Measurements from ENCODE around the gene MUC15. TPM values are rescaled to one million over a fixed set of nuclear protein-coding genes. Genes with fewer than 3 reads are reported as not detected.
"Not testable (repeated sequence)": the region's sequence is repeated elsewhere in the genome, so short reads cannot be mapped to it uniquely, and the experiment has no call there.

Gene MUC15
- total RNA-seq: not detected in 2 replicates

- no peak for DNase-seq (ENCODE audit: low read depth in 2 of 2)
Observed at GRCh38 chr11:26571861-26572654, at the start of gene MUC15. Gene MUC15, minus strand, starts transcription at chr11:26572263. Its CDS starts 5,169 bp downstream, at chr11:26567094.

- no peak for DNase-seq (ENCODE audit: low read depth in 2 of 2)
Observed at GRCh38 chr11:26621132-26621531, 49.1 kb upstream of the MUC15 start.

- no peak for DNase-seq (ENCODE audit: low read depth in 2 of 2)
Observed at GRCh38 chr11:26620282-26621045, 48.4 kb upstream of the MUC15 start.

- no peak for DNase-seq (ENCODE audit: low read depth in 2 of 2)
Observed at GRCh38 chr11:26618441-26618840, 46.4 kb upstream of the MUC15 start.

- DNase-seq (ENCODE audit: low read depth in 2 of 2): no peak
Observed at GRCh38 chr11:26613759-26614158, 41.7 kb upstream of the MUC15 start.

GRCh38 chr11:26608507-26609146 lies 36.6 kb upstream of the MUC15 start:
- no peak for DNase-seq (ENCODE audit: low read depth in 2 of 2)

- DNase-seq (ENCODE audit: low read depth in 2 of 2): no peak
Observed at GRCh38 chr11:26607725-26608506, 35.9 kb upstream of the MUC15 start.

- DNase-seq (ENCODE audit: low read depth in 2 of 2): no peak
Observed at GRCh38 chr11:26599876-26600434, 27.9 kb upstream of the MUC15 start.

- no peak for DNase-seq (ENCODE audit: low read depth in 2 of 2)
Observed at GRCh38 chr11:26599425-26599824, 27.4 kb upstream of the MUC15 start.

GRCh38 chr11:26597899-26598298 lies 25.8 kb upstream of the MUC15 start:
- no peak for DNase-seq (ENCODE audit: low read depth in 2 of 2)

GRCh38 chr11:26597049-26597689 lies 25.1 kb upstream of the MUC15 start:
- DNase-seq (ENCODE audit: low read depth in 2 of 2): not testable (repeated sequence)

GRCh38 chr11:26595207-26595865 lies 23.3 kb upstream of the MUC15 start:
- not testable (repeated sequence) for DNase-seq (ENCODE audit: low read depth in 2 of 2)

- DNase-seq (ENCODE audit: low read depth in 2 of 2): no peak
Observed at GRCh38 chr11:26593691-26594090, 21.6 kb upstream of the MUC15 start.

GRCh38 chr11:26587073-26587472 lies 15.0 kb upstream of the MUC15 start:
- no peak for DNase-seq (ENCODE audit: low read depth in 2 of 2)

- DNase-seq (ENCODE audit: low read depth in 2 of 2): no peak
Observed at GRCh38 chr11:26584818-26585217, 12.8 kb upstream of the MUC15 start.

GRCh38 chr11:26583550-26583949 lies 11.5 kb upstream of the MUC15 start:
- no peak for DNase-seq (ENCODE audit: low read depth in 2 of 2)

- no peak for DNase-seq (ENCODE audit: low read depth in 2 of 2)
Observed at GRCh38 chr11:26580929-26581328, 8.9 kb upstream of the MUC15 start.

GRCh38 chr11:26579683-26580082 lies 7.6 kb upstream of the MUC15 start:
- DNase-seq (ENCODE audit: low read depth in 2 of 2): no peak

- no peak for DNase-seq (ENCODE audit: low read depth in 2 of 2)
Observed at GRCh38 chr11:26578998-26579661, 7.1 kb upstream of the MUC15 start.

- DNase-seq (ENCODE audit: low read depth in 2 of 2): no peak
Observed at GRCh38 chr11:26575946-26576345, 3.9 kb upstream of the MUC15 start.

Measured in lung microvascular endothelial cell (primary cell).